ENCODE data around the gene IRF2BP1.

GRCh38 chr19:45872095-45872919 lies 13.6 kb downstream of the IRF2BP1 start:
- TF ChIP-seq CTCF (IDR thresholded peaks at IDR 0.05), result no peak
- TF ChIP-seq POLR2A (IDR thresholded peaks at IDR 0.05), result no peak

Measured in Peyer's patch (tissue), 4 donors.